ENCODE results near the gene SEC23B.

DNA sequence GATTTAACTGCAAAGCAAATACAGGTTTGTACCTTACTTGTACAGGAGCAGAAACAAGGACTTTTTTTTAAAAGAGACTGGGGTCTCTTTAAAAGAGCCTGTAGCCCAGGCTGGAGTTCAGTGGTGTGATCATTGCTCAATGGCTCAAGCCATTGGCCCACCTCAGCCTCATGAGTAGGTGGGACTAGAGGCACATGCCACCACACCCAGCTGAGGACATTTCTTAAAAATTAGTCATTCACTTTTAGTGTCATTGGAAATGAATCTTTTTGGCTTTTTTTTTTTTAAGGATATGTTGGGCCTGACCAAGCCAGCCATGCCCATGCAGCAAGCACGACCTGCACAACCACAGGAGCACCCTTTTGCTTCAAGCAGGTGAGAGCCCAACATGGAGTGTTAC, 16.9 kb downstream of the SEC23B start:
- TF ChIP-seq SMC3 (conservative IDR thresholded peaks at IDR 0.05; ENCODE audit: poor library complexity), result no peak
- TF ChIP-seq EP300 (conservative IDR thresholded peaks at IDR 0.05; ENCODE audit: poor library complexity, severe bottlenecking), result no peak
- TF ChIP-seq, protein P1, sequence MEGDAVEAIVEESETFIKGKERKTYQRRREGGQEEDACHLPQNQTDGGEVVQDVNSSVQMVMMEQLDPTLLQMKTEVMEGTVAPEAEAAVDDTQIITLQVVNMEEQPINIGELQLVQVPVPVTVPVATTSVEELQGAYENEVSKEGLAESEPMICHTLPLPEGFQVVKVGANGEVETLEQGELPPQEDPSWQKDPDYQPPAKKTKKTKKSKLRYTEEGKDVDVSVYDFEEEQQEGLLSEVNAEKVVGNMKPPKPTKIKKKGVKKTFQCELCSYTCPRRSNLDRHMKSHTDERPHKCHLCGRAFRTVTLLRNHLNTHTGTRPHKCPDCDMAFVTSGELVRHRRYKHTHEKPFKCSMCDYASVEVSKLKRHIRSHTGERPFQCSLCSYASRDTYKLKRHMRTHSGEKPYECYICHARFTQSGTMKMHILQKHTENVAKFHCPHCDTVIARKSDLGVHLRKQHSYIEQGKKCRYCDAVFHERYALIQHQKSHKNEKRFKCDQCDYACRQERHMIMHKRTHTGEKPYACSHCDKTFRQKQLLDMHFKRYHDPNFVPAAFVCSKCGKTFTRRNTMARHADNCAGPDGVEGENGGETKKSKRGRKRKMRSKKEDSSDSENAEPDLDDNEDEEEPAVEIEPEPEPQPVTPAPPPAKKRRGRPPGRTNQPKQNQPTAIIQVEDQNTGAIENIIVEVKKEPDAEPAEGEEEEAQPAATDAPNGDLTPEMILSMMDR (IDR thresholded peaks at IDR 0.05; ENCODE audit: poor library complexity, severe bottlenecking), result no peak
- TF ChIP-seq RAD21 (conservative IDR thresholded peaks at IDR 0.05), result no peak

Measured in neural cell (in vitro differentiated cells).